ENCODE data around the gene ACTL6B.

Gene ACTL6B

GRCh38 chr7:100599911-100600729 is 56.1 kb downstream of the ACTL6B start:
- no peak for DNase-seq

GRCh38 chr7:100598425-100598824 is 57.8 kb downstream of the ACTL6B start:
- DNase-seq, result peak; percentile 63

- DNase-seq, result no peak
Observed at GRCh38 chr7:100595188-100595587, 61.1 kb downstream of the ACTL6B start.
